ENCODE results near the gene RGP1. TPM values are rescaled to one million over a fixed set of nuclear protein-coding genes. Genes with fewer than 3 reads are reported as not detected.

Gene RGP1
- 16.4 and 18.6 TPM in 2 replicates for total RNA-seq (2014; rRNA removed; shearing (Covaris generic))

- DNase-seq (ENCODE audit: low spot score), result peak; percentile 71
Measured at GRCh38 chr9:35748858-35749514, at the start of gene RGP1, which contains the start of gene GBA2. Gene RGP1 (plus strand): TSS chr9:35749287. CDS start chr9:35749756, 469 bp downstream. Gene GBA2 (minus strand): TSS chr9:35749228. CDS start chr9:35748704, 524 bp downstream.

DNA sequence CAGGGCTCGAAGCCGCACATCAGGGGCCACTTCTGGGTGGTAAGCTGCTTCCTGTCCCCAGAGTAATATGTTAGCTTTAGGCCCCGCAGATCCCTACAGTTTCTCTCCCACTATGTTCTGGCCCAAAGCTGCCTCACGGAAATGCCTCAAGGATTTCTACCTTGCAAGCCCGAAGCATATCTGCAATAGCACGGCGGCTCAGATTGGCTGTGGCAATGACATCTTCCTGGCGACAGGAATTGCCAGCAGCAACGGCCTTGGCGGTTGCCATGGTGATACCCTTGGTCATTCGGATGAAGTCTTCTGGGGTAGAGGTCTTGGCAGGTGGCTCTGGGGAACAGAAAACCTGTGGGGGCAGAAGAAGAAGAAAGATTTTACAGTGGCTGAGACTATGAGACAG lies 49.1 kb upstream of the RGP1 start:
- no peak for DNase-seq (ENCODE audit: low spot score)

- DNase-seq (ENCODE audit: low spot score), result no peak
Measured at GRCh38 chr9:35700942-35701341, 48.1 kb upstream of the RGP1 start.

GRCh38 chr9:35702696-35703095 lies 46.4 kb upstream of the RGP1 start:
- DNase-seq (ENCODE audit: low spot score), result no peak

DNA sequence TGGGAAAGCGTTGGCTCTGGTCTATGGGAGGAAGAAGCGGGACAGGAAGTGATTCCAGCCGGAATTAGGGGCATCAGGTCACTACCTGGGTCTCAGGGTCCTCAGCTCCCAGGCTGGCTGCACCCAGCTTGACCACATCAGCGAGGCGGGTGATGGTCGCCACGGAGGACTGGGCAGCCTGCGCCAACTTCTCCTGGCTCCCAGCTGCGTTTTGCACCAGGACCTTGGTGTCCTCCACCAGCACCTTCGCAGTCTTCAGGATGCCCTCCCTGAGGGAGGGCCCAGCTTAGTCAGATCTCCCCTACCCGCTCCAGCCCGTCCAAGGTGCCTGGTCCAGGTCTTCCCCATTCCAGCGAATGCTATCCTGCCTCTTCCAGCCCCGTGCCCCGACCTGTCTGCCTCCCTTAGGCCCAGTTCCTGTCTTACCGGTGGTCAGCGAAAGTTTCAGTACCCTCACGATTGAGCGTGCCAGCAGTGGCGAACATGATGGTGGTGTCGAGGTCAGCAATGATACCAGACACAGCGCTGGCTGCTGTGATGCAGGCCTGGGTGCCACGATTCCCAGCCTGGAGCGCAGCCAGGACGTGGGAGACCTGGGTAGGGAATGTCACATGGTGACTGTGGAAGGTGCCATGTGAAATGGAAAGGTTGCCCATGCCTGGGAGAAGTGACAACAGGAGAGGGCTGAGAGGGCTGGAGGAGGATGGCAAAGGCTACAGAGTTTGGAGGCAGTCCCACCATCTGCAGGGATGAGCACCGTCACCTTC lies 45.0 kb upstream of the RGP1 start:
- no peak for DNase-seq (ENCODE audit: low spot score)

DNA sequence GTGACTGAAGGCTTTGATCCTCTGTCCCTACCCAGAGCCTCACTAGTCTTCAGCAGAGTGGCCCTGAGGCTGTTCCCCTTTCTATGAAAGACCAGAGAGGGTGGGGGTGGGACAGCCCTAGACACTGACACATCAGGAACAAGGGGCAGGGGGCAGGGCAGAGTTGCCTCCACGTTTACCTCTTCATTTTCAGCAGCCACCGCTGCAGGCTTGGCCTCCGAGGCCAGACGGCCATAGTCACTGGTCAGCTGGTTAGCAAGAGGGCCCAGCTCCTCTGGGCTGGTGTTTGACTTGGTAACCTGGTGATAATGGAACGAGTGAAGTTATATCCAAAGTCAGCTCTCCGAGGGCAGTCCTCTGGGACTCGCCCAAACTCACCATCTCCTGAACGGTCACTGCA lies 43.7 kb upstream of the RGP1 start:
- DNase-seq (ENCODE audit: low spot score), result no peak

DNA sequence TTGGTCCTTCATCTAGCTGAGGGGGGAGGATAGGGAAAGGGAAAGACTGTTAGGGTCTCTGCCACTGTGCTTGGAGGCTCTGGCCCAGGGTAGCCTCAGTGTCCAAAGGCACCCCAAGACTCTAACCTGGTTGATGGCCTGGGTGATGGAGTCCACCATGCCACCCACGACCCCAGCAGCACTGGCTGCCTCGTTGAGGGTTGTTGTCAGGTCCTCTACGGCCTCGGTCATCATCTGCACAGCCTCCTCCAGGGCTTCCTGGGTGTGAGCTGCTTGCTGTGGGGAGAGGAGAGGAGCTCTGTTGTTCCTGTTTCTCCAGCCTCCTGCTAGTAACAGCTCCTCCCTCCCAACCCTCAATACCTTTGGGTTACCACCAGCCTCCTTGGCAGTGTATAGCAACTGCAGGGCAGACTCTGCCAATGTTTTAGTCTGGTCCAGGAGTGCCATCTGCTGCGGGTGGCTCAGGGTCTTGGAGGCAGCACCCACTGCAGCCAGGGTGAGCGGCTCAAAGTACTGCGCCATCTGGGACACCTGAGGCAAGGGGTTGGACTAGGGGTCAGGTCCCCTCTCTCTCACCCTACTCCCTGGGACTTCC lies 43.2 kb upstream of the RGP1 start:
- no peak for DNase-seq (ENCODE audit: low spot score)

DNA sequence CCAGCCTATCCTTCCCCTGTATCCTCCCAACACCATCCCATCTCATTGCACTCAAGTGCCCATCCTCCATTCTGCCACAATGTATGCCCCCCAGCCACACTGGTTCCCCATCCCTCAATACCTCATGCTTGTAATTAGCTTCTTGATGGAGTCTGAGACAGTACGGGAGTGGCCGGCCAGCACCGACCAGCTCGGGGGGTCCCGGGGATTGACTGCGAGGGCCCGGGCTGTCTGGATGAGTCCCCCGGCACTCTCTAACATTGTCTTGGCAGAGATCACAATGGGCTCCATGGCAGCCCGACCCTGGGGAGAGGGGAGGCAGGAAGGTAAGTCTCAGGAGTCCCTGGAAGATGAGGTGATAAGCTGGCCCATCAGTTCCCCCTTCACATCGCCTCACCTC lies 42.1 kb upstream of the RGP1 start:
- DNase-seq (ENCODE audit: low spot score), result no peak

- no peak for DNase-seq (ENCODE audit: low spot score)
Measured at GRCh38 chr9:35708146-35708545, 40.9 kb upstream of the RGP1 start.

DNA sequence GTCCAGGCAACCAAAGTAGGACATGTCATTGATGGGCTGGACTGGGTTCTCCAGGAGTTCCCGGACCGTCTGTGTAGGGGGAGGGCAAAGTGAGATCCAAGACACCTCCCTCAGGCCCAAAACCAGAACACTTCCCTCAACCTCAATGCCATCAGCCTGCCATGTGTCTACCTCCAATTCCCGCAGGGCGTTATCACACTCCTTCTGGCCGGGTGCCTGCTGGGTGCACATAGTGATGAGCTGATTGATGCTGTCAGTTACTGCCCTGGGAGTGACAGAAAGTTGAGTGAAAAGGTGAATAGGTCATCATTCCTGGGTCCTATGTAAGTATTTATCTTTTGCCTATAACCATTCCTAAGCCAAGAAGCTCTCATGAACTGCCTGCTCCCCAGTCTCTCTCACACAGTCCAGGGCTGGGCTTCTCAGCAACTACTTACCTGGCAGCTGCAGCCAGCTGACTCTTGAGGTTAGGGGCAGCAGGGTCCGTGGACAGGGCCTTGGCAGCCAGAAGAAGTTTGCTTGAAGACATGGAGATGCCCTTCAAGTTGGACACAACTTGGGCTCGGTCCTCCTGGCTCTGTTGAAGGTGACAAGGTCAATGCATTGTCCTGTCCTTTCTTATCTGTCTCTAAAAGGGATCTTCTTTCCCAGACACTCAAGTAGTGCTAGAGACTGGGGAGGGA lies 38.1 kb upstream of the RGP1 start:
- no peak for DNase-seq (ENCODE audit: low spot score)

- DNase-seq (ENCODE audit: low spot score), result no peak
Measured at GRCh38 chr9:35711501-35712428, 37.3 kb upstream of the RGP1 start.

DNA sequence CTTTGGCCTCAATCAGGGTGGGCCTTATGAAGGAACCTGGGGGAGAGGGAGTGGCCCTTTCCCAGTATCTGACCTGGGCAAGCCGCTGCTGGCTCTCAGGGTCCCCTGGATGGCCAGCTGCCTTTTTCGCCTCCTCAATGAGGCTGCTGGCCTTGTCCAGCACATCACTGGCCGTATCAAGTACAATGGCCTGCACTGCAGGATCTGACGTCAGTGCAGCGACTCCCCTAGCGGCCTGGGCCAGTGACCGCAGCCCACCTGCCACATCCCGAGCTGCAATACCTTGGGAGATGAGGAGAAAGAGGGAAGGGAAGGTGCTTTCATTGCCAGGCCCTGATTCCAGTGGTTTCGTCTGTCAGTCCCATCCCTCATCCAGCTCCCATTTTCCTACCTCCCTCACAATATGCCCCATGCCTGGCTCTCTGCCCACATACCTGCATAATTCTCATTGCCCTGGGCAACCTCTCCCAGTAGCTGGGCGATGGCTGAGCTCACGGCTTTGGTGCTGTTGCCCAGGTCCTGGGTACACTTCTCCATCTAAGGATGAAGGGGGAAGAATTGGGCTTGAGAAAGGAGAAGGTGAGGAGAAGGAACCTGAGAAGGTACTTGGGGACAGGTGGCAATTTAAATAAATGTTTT lies 36.2 kb upstream of the RGP1 start:
- no peak for DNase-seq (ENCODE audit: low spot score)

- DNase-seq (ENCODE audit: low spot score), result no peak
Measured at GRCh38 chr9:35713578-35713977, 35.5 kb upstream of the RGP1 start.

DNA sequence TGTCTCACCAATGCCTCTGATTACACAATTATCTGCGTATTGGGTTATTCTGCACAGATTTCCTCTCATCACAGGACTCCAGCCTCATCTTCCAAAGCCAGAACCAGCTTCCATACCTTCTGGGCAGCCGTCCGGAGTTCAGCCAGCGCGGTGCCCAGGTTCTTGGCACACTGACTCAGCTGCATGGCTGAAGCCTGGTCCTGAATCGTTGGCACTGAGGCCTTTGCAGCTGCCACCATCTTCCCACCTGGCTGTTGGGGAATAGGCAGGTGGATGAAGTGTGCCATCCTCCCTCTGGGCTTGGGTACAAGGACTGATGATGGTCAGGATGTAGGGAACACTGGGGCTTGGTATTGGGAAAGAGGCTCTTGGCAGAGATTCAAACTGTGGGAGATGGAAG lies 35.0 kb upstream of the RGP1 start:
- no peak for DNase-seq (ENCODE audit: low spot score)

- no peak for DNase-seq (ENCODE audit: low spot score)
Measured at GRCh38 chr9:35714579-35715252, 34.4 kb upstream of the RGP1 start.

- no peak for DNase-seq (ENCODE audit: low spot score)
Measured at GRCh38 chr9:35716230-35716629, 32.9 kb upstream of the RGP1 start.

DNA sequence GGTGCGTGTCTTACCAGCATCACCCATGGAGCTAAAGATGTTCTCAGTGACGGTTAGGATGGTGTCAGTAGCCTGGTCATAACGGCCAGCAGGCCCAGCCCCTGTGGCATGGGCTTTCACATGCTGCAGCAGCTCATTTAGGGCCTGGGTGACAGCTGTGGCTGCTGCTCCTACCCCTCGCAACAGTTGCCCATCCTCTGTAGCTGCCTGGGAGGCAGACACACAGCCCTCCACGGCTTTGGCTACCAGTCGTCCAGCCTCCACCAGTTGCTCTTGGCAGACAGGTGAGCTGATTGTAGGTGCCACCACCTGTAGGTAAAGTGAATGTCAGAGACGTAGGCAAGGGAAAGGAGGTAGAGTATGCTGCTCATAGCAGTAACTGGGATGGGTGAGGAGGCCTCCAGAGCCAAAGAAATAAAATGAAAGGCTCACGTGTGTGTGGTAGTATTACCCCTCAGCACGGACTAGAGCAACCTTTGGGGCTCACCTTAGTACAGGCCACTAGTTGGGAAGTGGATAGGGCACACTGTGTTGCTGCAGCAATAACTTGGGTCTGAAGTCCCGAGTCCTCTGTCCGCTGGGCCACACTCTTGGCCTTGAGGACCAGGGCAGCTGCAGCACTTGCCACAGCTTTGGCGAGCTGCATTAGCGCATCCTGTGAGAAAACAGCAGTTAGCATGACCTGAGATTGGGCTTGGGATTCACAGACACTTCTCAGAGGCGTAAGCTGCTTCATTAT lies 31.8 kb upstream of the RGP1 start:
- DNase-seq (ENCODE audit: low spot score), result no peak

DNA sequence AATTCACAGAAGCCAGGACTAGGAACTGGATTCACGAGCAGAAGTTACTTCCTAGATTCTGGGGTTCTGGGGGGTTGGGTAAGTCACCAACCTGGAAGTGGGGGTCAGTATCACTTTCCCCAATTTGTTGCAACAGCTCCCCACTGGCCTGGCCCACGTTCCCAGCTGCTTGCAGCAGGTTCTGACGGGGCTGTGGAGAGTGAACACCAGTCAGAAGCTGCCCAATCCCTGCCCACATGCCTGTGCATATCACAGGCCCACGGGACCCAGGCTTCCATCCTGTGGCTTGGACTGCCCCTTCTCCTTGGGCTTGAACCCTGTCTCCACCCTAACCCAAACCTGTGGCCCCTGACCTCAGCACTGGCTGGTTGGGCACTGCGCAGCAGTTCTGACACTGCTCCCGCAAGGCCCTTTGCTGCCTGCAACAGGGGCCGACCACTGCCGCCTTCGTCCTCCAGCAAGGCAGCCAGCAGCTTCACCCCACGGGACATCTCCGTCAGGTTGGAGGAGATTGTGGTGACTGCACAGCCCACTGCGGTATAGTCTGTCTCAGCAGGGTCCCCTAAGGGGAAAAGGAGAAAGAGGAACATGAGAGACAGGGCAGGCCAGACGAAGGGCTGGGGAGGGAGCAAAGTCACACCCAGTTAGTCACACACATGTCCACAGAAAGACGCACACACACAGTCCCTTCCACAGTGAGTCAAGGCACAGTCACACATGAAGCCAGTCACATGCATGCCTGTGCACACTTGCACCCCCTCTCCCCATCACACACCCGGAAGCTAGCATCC lies 30.2 kb upstream of the RGP1 start:
- DNase-seq (ENCODE audit: low spot score), result no peak

DNA sequence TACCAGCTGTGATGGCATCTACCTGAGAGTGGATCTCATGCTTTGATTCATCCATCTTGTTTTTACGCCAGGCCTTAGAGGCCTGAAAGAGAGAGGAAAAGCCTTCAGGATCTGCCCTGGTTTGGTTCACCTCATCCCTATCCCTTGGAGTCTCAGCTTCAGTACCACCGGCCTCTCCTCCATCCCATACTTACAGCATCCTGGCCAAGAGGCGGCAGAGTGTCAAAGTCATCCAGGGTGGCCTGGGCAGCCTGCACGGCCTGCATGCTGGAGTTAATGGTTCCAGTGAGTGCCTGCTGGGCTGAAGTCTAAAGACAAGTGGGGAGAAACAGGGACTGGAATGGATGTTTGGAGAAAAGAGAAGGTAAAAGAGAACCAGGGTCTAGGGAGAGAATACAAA lies 29.5 kb upstream of the RGP1 start:
- DNase-seq (ENCODE audit: low spot score), result no peak
